Eye (tissue), 1 donor: ENCODE data around the gene GOSR2.

Source experiments
- DNase-seq: peaks from one replicate; pipeline ENCODE4 v3.0.0-alpha.2; 2015

Gene GOSR2

GRCh38 chr17:46922804-46923635, at the start of gene GOSR2:
GOSR2 (plus strand) TSS chr17:46923160; CDS start chr17:46923193, 33 bp downstream.
- peak; percentile 98 for DNase-seq

GRCh38 chr17:46873941-46874645, 48.9 kb upstream of the GOSR2 start:
- DNase-seq, result no peak

- no peak for DNase-seq
Observed at GRCh38 chr17:46874906-46875305, 48.1 kb upstream of the GOSR2 start.

GRCh38 chr17:46875849-46876352, 47.1 kb upstream of the GOSR2 start:
- no peak for DNase-seq

- DNase-seq, result no peak
Observed at GRCh38 chr17:46876353-46876887, 46.5 kb upstream of the GOSR2 start.

GRCh38 chr17:46876926-46877325, 46.0 kb upstream of the GOSR2 start:
- DNase-seq, result no peak

- DNase-seq, result no peak
Observed at GRCh38 chr17:46877466-46877865, 45.5 kb upstream of the GOSR2 start.

- DNase-seq, result no peak
Observed at GRCh38 chr17:46878055-46878454, 44.9 kb upstream of the GOSR2 start.

- DNase-seq, result no peak
Observed at GRCh38 chr17:46879101-46879500, 43.9 kb upstream of the GOSR2 start.

GRCh38 chr17:46881015-46881414, 41.9 kb upstream of the GOSR2 start:
- no peak for DNase-seq

- no peak for DNase-seq
Observed at GRCh38 chr17:46882666-46883065, 40.3 kb upstream of the GOSR2 start.

GRCh38 chr17:46883871-46884520, 39.0 kb upstream of the GOSR2 start:
- peak; percentile 56 for DNase-seq

- no peak for DNase-seq
Observed at GRCh38 chr17:46884552-46884951, 38.4 kb upstream of the GOSR2 start.

GRCh38 chr17:46885415-46886309, 37.3 kb upstream of the GOSR2 start:
- no peak for DNase-seq

- DNase-seq, result no peak
Observed at GRCh38 chr17:46886310-46886663, 36.7 kb upstream of the GOSR2 start.

GRCh38 chr17:46887717-46888116, 35.2 kb upstream of the GOSR2 start:
- no peak for DNase-seq

- DNase-seq, result peak; percentile 5
Observed at GRCh38 chr17:46888727-46889126, 34.2 kb upstream of the GOSR2 start.

GRCh38 chr17:46889519-46889918, 33.4 kb upstream of the GOSR2 start:
- DNase-seq, result peak; percentile 4

- DNase-seq, result peak; percentile 79
Observed at GRCh38 chr17:46889992-46890564, 32.9 kb upstream of the GOSR2 start.

GRCh38 chr17:46890638-46891037, 32.3 kb upstream of the GOSR2 start:
- DNase-seq, result no peak

- DNase-seq, result no peak
Observed at GRCh38 chr17:46892192-46892703, 30.7 kb upstream of the GOSR2 start.

- DNase-seq, result no peak
Observed at GRCh38 chr17:46894024-46894423, 28.9 kb upstream of the GOSR2 start.
